Stimulated activated CD8-positive, alpha-beta memory T cell treated with anti-CD3 and anti-CD28 coated beads, Interleukin-15, amount 100 ng/mL, for 24 hours (primary cell): ENCODE results near the gene GLT1D1.

Source experiments
- DNase-seq: peaks from one replicate; pipeline ENCODE4 v3.0.0-alpha.2; 2020; ENCODE audit warnings: low read depth

Gene GLT1D1

DNA sequence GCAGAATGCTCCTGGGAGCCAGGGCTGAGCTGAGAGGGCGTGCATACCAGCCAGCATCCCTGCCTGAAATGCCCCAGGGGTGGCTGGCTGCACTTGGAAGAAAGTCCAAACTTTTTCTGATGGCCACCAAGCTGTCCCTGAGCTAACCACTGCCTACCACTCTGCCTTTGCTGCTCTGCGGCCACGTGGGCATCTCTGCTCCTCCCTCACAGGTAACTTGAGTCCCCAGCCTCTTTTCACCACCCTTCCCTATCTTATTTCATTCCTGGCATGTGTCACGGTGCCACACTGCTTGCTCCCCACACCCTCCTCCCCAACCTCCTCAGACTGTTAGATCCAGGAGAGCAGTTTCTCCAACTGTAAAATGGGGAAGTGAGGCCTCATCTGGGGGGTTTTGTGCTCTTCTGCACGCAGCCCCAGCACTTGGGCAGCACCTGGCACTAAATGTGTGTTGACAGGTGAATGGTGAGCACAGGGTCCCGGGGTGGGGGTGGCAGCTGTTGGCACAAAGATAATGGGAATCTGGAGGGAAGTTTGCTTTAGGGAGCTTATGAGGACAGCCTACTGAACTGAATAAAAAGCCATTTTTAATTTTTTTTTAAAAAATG is 113.0 kb downstream of the GLT1D1 start:
- no peak for DNase-seq

DNA sequence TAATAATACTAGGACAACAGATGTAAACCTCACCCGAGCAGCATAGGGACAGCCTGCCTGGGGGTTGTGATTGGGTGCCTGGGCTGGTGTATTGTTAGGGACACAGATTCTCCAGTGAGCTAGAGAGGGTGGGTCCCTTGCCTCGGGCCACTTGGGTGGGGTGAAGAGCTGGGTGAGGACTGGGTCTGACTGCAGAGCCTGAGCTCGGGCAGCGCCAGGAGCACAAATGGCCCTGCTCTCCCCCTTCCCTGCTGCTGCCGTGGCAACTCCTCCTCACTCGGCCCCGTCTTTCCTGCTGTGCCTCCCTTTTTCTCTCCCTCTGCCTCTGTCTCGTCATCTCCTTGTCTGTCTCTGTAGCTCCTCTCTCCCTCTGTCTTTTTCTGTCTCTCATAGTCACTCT is 115.4 kb downstream of the GLT1D1 start:
- DNase-seq = no peak

DNA sequence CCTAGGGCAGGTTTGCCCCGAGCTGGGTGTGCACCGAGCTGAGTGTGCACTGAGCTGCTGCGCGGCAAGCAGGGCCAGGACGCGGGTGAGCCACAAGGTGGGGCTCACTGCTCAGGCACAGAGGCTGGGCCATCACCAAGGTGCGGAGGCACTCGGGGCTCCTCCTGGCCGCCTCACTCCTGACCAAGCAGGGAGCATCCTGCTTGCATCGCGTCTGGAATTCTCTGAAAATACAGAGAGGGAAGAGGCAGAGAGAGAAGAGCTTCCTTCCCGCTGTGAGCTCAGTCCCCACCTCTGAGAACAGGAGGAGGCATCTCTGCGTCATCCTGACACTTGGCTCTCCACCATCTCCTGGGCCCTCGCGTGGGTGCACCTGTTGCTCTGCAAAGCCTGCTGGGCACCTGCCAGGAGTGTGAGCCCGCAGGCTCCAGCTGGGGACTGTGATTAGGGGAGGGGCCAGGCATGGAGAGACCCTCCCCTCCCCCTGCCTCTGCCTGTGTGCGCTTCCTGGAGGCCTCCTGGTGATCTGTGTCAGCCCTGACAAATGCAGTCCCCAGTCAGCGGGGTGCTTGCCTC is 116.3 kb downstream of the GLT1D1 start:
- no peak for DNase-seq

DNA sequence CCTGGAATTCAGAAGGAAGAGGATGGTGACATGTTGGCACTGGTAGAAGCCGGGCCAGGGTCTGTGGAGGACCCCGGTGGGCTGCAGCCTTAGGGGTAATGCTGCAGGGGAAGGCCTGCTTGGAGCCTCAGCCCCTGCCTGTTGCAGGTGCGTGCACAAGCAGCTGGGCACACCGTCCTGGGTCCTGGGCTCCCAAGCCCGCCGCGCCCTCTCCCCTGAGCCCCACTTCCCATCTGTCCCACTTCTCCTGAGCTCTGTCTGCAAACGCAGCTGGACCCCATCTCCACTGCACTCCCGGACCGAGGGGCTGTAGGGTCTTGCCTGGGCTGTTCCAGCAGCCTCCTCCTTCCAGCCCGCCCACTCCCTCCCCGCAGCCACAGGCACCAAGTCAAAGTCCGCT is 116.8 kb downstream of the GLT1D1 start:
- no peak for DNase-seq

DNA sequence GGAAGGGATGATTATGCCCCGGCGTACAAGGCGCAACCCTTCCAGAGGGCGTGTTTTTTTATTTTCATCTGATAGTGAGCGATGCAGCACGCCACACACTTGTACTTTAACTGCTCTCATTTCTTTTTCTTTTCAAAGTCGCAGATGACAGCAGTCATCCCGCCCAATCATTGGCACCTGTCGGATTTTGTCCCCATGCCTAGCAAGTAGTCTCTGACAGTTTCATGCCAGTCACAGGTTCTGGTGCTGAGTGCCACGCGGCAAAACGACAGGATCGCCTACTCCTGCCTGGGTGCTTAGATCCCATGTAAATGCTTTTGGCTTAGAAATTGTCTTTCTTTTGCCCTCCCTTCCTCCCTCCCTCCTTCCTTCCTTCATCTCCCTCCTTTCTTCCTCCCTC is 117.7 kb downstream of the GLT1D1 start:
- no peak for DNase-seq

DNA sequence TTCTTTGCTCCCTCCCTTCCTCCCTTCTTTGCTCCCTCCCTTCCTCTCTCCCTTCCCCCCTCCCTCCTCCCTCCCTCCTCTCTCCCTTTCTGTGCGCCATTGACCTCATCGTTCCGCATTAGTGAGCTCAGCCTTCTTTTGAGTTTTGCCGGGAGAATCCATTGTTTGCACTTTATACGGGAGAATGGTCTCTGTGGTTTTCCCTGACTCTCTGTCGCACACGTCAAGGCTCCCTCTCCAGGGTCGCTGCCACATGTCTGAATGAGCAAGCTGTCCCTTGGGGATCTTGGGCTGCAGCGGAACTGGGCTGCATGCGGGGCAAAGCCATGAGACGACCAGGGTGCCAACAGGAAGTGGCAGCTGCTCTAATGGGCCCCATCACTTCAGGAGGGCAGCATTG is 118.5 kb downstream of the GLT1D1 start:
- no peak for DNase-seq

DNA sequence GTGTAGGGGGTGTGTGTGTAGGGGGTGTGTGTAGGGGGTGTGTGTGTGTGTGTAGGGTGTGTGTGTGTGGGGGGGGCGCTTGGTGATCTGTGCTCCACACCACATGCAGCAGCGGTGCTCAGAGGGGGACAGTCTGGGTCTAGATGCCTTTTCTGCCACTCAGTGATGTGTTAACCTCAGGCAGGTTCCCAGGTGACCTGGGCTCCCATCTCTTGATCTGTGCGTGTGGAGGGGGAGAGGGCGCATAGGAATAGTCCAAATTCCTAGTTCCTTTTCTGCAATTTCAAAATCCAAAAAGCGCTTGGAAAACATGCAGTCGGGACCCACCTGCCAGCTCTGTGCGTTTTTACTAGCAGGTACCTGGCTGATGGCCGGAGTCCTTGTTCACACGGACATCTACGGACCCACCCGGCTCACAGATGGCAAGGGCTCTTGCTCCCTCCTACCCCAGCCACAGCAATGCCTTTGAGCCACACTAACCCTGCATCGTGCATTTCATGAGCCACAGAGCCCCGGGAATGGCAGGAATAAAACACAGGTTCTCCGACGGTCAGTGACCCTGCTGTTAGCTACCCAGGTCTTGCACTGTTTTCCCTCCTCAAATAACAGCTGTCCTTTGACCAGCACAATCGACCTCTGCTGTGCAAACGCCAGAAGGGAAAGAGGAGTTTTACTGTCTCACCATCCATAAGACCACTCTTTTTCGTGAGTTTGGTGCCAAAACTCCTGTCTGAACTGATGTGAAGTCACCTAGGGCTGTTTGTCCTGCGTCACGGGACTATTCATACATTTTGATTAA is 120.8 kb downstream of the GLT1D1 start:
- DNase-seq = no peak

DNA sequence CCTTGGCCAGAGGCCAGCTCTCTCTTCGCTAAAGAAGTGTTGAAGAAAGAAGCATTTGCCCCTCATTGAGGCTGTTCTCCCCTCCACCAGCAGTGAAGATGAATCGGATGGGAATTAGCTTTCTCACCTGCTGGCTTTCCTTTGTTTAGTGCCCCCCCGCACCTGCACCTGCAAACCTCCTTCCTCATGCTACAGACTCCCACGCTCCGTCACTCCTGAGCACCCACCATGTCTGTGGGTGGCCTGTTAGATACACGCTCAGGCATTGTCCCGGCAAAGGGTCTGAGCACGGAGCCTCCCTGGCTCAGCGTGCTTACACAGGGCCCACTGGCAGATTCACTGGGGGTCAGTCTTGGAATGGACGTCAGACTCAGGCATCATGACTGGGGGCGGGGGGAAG is 121.6 kb downstream of the GLT1D1 start:
- no peak for DNase-seq

DNA sequence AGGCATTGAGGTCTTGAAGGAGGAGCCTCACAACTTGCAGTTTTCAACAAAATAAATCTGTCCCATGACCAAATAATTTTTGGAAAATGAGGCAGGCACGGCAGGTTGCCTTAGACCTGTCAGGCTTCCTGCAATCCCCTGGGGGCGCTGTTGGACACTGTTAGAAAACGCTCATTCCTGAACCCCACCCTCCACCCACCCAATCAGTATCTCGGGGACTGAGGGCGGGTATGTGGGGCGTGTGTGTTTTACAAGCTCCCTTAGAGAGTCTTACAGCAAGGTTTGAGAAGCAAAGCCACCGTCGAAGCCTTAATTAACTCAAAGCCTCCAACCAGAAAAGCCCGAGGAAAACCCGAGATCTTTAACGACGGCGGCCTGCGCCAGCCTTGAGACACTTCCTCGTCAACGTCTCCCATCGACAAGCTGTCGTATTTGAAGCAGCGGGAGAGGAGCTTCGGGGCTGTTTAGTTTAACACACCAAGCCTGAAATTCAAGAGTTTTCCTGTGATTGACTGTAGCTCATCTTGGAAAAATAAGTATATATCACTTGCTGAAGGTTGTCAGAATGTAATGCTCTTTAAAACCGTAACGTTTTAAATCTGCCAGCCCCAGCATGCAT is 123.0 kb downstream of the GLT1D1 start:
- DNase-seq = no peak

DNA sequence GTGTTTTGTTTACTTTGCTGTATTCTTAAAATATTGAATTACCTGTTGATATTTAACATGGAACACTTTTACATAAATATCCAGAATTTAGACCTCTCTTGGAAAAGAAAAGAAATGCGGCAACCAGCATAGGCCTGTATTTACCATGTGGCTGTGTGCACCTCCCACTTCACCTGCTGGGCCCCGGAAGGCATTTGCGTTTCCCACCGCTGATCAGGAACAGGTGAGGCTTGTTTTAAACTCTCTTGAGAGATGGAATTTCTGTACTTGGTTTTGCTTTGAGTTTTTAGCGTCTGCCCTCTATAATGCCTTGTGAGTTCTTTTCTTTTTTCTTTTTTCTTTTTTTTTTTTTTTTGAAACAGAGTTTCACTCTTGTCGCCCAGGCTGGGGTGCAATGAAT is 124.2 kb downstream of the GLT1D1 start:
- DNase-seq = no peak

DNA sequence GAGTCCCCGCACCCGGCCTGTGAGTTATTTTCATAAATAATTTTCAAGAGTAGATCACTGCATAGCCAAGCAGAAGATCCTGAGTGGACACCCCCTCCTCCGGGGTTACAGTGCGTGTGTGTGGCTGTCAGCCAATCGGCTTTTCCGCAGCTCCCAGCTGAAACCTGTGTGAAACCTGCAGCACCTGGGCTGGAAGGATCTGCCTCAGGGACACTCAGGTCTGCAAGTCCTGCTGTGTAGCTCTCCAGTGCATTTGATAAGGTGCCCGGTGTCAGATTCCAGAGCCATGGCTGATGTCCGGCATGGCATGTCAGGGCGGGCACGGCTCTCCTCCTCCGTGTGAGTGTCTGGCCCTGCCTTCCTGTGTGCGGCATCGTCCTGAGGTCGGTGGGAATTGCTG is 124.8 kb downstream of the GLT1D1 start:
- no peak for DNase-seq

DNA sequence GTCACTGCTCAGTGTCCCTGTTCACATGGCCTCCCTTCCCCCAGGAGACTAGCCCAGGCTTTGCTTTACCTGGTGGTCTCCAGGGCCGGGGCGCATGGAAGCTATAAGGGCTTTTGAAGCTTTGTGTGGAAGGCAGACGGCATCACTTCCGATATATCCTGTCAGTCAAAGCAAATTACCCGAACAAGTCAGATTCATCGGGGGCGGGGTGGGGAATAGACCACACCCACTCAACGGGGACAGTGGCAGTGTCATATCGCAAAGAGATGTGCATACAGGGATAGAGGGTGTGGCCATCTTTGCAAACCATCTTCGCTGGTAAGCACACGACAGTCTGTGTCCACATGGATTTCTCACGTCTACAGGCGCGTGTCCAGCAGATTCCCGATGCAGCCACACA is 127.3 kb downstream of the GLT1D1 start:
- DNase-seq = no peak

DNA sequence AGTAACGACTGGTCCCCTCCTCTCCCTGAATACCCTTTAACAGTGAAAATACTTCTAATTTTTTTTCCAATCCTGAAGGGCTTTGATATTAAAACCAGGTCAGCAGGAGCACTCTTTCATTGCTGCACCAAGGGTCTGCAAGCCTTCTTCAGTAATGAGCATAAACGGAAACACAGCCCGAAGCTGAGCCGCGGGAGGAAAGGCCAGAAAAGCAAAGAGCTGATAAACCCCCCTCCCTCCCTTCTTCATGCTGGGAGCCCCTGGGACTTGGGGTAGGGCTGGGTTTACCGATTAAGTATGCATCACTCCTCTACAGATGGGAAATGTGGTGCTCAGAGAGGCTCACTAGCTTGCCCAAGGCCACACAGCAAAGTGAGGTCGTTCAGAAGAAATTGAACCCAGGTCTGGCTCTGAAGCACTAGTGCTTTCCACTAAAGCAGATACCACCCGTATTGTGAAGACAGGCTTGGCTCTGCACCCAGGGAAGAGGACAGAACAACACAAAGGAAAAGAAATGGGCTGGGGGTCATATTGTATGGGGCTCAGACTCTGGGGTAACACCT is 128.8 kb downstream of the GLT1D1 start:
- DNase-seq = no peak

DNA sequence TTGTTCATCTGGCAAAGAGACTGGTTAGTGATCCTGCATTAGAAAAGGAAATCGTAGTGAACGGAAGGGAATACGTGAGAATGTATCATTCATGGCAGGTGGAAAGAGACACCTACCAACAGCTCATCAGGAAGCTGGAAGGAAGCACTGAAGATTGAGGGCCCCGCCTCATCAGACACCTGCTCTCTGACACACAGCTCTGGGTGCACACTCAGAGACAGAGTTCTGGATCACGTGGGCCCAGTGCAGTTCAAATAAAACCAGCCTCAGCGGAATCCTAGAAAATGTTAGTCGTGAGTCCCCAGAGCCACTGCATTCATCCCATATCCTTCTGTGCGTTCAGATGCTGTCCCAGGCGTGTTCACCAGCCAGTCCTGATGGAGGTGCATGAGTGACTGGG is 129.7 kb downstream of the GLT1D1 start:
- DNase-seq = no peak

DNA sequence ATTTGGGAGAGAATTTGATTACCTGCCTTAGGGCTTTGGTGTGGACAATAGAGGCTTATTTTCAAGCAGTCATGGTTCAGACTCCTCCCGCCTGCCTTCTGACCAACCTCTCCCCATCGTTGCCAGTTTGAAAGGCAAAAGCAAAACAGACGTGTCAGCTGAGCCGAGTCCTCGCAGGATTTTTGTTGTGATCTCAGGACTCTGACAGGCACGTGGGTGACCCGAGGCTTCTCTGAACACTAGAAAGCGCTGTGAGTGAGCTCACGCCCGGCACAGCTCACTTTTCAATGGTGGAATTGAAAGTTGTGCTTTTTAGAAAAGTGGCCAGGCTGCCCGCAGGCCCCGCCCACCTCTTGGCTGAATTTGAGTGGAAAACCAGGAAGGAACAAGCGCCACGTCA is 130.1 kb downstream of the GLT1D1 start:
- no peak for DNase-seq

DNA sequence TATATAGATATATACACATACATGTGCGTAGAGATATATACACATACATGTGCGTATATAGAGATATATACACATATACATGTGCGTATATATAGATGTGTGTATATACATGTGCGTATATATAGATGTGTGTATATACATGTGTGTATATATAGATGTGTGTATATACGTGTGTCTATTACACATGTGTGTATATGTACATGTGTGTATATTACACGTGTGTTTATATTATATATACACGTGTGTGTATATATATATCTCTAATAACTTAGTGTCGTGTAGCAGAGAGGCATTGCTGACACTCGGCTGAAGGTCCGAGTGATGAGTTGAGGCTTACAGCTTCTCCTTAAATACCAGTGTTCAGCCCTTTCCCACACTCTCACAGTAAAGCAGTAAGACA is 133.7 kb downstream of the GLT1D1 start:
- DNase-seq = no peak

DNA sequence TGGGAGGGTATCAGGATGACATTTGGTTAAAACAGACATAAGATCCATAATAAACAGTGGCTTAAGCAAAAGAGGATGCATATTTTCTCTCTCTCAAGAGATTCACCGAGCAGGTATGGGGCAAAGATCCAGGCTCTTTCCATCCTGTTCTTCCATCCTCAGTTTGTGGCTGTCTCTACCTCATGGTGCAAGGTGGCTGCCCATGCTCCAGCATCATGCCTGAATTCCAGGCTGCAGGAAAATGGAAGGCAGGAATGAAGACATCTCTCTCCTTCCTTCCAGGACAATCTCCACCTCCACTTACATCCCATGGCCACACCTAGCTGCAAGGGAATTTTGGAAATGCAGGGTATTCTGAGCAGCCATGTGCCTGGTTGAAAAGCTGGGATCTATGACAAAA is 136.0 kb downstream of the GLT1D1 start:
- no peak for DNase-seq

DNA sequence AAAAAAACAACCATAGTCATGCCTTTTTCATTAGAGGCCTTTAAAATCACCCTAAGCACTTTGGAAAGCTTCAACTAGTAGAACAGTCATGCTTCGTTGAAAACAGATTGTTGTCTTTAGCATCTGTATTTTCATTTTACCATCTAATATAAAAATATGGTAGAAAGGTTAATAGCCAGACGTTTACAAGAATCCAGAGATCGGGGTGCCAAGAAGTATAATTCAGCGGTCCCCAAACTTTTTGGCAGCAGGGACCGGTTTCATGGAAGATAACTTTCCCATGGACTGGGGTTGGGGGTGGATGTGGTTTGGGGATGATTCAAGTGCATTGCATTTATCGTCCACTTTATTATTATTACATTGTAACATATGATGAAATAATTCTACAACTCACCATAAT is 138.4 kb downstream of the GLT1D1 start:
- DNase-seq = no peak

DNA sequence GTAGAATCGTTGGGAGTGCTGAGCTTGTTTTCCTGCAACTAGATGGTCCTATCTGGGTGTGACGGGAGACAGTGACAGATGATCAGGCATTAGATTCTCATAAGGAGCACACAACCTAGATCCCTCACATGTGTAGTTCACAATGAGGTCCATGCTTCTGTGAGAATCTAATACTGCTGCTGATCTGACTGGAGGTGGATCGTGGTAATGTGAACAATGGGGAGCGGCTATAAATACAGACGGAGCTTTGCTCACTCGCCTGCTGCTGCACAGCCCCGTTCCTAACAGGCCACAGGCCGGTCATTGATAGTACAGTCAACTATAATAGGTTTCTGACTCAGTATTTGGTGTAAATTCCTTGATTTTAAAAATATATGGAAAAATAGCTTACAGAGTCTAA is 138.8 kb downstream of the GLT1D1 start:
- DNase-seq = no peak

DNA sequence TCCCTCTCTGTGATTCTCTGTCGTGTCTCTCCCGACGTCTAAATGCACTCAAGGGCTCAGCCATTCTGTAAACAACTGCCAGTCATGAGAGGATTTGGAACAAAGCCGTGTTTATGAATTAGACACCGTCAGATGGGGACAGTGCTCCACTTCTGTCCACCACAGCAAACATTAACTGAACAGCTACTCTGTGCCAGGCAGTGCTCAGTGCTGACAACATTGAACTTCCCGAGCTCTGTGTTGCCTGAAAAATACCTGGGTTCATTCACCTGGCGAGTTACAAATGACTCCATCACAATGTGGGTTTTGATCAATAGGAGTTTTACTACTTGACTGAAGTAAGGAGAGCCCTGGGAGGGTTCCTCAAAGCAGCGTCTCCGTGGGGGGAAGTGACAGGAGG is 139.3 kb downstream of the GLT1D1 start:
- DNase-seq = no peak

DNA sequence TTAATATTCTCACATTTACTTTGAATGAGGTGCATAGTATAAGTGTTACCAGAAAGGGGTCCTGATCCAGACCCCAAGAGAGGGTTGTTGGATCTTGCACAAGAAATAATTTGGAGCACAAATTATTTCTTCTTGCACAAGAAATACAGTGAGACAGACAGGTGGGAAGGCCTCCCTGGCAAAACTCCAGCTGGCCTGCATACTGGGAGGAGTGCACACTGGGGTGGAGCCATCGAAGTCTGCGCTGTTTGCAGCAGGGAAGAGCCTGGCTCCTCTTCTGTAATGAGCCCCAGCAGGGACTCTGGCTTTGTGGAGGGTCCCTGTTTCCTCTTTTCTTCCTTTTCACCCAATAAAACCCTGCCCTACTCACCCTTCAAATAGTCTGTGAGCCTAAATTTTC is 141.6 kb downstream of the GLT1D1 start:
- DNase-seq = no peak

DNA sequence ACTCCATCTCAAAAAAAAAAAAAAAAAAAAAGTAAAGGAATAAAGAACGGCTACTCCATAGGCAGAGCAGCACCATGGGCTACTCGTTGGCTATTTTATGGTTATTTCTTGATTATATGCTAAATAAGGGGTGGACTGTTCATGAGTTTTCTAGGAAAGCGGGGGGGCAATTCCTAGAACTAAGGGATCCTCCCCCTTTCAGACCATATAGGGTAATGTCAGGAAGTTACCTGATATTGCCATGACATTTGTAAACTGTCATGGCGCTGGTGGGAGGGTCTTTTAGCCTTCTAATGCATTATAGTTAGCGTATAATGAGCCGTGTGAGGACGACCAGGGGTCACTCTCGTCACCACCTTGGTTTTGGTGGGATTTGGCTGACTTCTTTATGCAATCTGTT is 142.3 kb downstream of the GLT1D1 start:
- no peak for DNase-seq

DNA sequence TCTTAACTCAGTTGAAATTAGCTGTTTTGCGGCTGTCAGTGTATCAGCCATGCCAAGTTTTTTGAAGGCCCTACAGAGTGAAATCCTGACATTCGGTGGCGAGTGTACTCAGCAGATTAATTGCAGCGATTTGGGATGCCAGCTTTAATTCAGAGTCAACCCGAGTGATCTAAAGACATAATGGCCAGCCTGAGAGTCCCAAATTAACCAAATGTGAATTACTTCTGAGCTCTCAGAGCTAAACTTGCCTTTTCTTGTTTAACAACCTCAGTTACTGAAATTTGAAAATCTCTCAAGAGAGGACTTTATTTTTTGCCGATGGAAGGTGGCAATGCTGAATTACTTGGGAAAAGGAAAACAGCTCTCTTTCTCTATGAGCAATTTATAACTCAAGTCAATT is 148.5 kb downstream of the GLT1D1 start:
- DNase-seq = no peak
